Measurements from ENCODE around the gene DGKE. TPM values are rescaled to one million over a fixed set of nuclear protein-coding genes. Genes with fewer than 3 reads are reported as not detected.

Gene DGKE
- total and polyA plus RNA-seq, 2 of the 8 experiments (the other 6 are each of a cell fraction or from before 2014, with no cell fraction given): 1.7 to 7.4 TPM

GRCh38 chr17:56868716-56869115, 34.8 kb downstream of the DGKE start (continued):
- no peak for TF ChIP-seq SAP30 (IDR thresholded peaks at IDR 0.05; ENCODE audit: insufficient read depth, insufficient replicate concordance, low read length)
- no peak for TF ChIP-seq POLR2A (IDR thresholded peaks at IDR 0.05; ENCODE audit: control extremely low read depth in 1 of 2, low read depth in 2 of 2, low read length in 2 of 2)
